ENCODE data around the gene NCKAP5.

NCKAP5 gene

DNA sequence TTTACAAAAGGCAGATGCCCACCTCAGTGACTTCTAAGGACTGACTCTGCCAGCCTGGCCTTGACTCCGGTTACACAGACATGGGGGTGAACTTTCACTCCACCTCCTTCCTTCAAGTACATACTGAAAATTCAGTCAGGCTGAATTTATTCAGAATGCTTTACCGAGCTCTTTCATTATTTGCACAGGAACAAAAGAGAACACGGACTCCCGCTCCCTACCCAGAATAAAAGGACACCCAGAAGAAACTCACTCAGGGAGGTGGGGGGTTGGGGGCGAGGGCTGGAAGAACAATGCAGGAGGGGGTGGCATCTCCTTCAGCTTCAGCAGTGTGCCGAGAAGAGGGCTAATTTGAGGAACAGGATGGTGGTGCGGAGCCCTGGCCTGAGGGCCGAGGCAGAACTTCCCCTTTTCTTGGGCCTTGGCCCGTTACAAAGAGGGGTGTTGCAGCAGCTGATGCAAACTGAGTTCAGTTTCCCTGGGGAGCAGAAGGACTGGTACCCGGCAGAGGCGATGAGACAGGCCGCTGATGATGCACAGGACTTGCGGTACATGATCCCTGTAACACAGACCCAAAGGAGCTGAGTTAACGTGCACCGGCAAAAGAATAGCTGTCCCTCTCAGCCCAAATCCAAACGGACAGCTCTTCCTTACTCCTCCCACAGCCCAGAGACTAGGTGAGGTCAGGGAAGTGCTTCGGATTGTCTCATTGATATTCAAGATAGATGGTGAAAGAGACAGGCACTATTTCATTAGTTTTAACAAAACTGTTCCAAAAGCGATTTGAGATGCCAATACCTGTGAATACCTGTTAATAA lies 922.3 kb downstream of the NCKAP5 start:
- Histone ChIP-seq H3K27ac (ENCODE audit: low read length, poor library complexity, severe bottlenecking) (no peak overlapping the region), H3K4me2 (ENCODE audit: low read length, poor library complexity, severe bottlenecking) (no peak overlapping the region), H3K9ac (ENCODE audit: low read length) (no peak overlapping the region), H2AK5ac (ENCODE audit: low read length, severe bottlenecking) (no peak overlapping the region), H3K4ac (ENCODE audit: low read depth in 1 of 2, low read length in 2 of 2) (no peak overlapping the region), H4K8ac (ENCODE audit: low read length) (no peak overlapping the region), H3K14ac (ENCODE audit: low read length in 2 of 2) (peak overlapping the region in 1 of 2 experiments; percentile 6), H2BK15ac (ENCODE audit: low read depth, poor library complexity, severe bottlenecking) (no peak overlapping the region), H2BK12ac (ENCODE audit: low read length in 2 of 2) (no peak overlapping the region), H2BK5ac (ENCODE audit: low read depth, low read length, poor library complexity, severe bottlenecking) (no peak overlapping the region), H3K23ac (ENCODE audit: low read length in 2 of 2) (no peak overlapping the region), H4K91ac (ENCODE audit: low read length) (no peak overlapping the region), H3K79me1 (replicated peaks; ENCODE audit: low read length, poor library complexity, severe bottlenecking) (peaks cover 12% of the 10 kb centered on the region), H3K27me3 (ENCODE audit: control insufficient read depth in 1 of 2, insufficient read depth in 1 of 2, low read length in 2 of 2) (no peaks in the 10 kb centered on the region), H3K18ac (ENCODE audit: low read depth in 1 of 2, low read length in 2 of 2) (no peak overlapping the region), H3K36me3 (ENCODE audit: control insufficient read depth in 1 of 2, insufficient read depth in 2 of 2, low read depth in 1 of 2, low read length in 2 of 2) (peaks cover 0 to 13% of the 10 kb centered on the region in 2 experiments), H3K4me1 (ENCODE audit: control insufficient read depth, insufficient read depth, low read depth, low read length) (no peaks in the 10 kb centered on the region), H2BK120ac (ENCODE audit: low read depth, low read length) (no peak overlapping the region), H3K4me3 (ENCODE audit: insufficient read depth in 1 of 2, low read depth in 1 of 2, low read length in 2 of 2) (no peak overlapping the region), H2AFZ (ENCODE audit: low read depth, low read length) (no peak overlapping the region), H3K9me3 (ENCODE audit: control insufficient read depth, low read length) (no peaks in the 10 kb centered on the region)
- 94% methylated on average over 12 of the region's 18 CpGs for WGBS
- DNase-seq: no peak

DNA sequence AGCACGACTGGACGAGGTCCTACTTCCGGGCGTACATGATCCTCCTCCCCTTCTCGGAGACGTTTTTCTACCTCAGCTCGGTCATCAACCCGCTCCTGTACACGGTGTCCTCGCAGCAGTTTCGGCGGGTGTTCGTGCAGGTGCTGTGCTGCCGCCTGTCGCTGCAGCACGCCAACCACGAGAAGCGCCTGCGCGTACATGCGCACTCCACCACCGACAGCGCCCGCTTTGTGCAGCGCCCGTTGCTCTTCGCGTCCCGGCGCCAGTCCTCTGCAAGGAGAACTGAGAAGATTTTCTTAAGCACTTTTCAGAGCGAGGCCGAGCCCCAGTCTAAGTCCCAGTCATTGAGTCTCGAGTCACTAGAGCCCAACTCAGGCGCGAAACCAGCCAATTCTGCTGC lies 923.1 kb downstream of the NCKAP5 start:
- Histone ChIP-seq H3K79me1 (replicated peaks; ENCODE audit: low read length, poor library complexity, severe bottlenecking) (peaks cover 14% of the 10 kb centered on the region), H4K8ac (ENCODE audit: low read length) (no peak overlapping the region), H3K9ac (ENCODE audit: low read length) (no peak overlapping the region), H3K9me3 (ENCODE audit: control insufficient read depth, low read length) (no peaks in the 10 kb centered on the region), H2BK12ac (ENCODE audit: low read length in 2 of 2) (no peak overlapping the region), H3K27me3 (ENCODE audit: control insufficient read depth in 1 of 2, insufficient read depth in 1 of 2, low read length in 2 of 2) (no peaks in the 10 kb centered on the region), H2AK5ac (ENCODE audit: low read length, severe bottlenecking) (no peak overlapping the region), H2BK5ac (ENCODE audit: low read depth, low read length, poor library complexity, severe bottlenecking) (no peak overlapping the region), H3K36me3 (ENCODE audit: control insufficient read depth in 1 of 2, insufficient read depth in 2 of 2, low read depth in 1 of 2, low read length in 2 of 2) (peaks cover 0 to 13% of the 10 kb centered on the region in 2 experiments), H4K91ac (ENCODE audit: low read length) (no peak overlapping the region), H3K4ac (ENCODE audit: low read depth in 1 of 2, low read length in 2 of 2) (no peak overlapping the region), H3K14ac (ENCODE audit: low read length in 2 of 2) (peak overlapping the region in 1 of 2 experiments; percentile 71), H3K18ac (ENCODE audit: low read depth in 1 of 2, low read length in 2 of 2) (no peak overlapping the region), H2BK15ac (ENCODE audit: low read depth, poor library complexity, severe bottlenecking) (no peak overlapping the region), H2BK120ac (ENCODE audit: low read depth, low read length) (no peak overlapping the region), H3K4me3 (ENCODE audit: insufficient read depth in 1 of 2, low read depth in 1 of 2, low read length in 2 of 2) (peak overlapping the region in 1 of 2 experiments; percentile 63), H3K4me2 (ENCODE audit: low read length, poor library complexity, severe bottlenecking) (no peak overlapping the region), H3K27ac (ENCODE audit: low read length, poor library complexity, severe bottlenecking) (no peak overlapping the region), H2AFZ (ENCODE audit: low read depth, low read length) (no peak overlapping the region), H3K23ac (ENCODE audit: low read length in 2 of 2) (no peak overlapping the region), H3K4me1 (ENCODE audit: control insufficient read depth, insufficient read depth, low read depth, low read length) (no peaks in the 10 kb centered on the region)
- no peak for DNase-seq
- WGBS: 96% methylated on average over 35 of the region's 35 CpGs

DNA sequence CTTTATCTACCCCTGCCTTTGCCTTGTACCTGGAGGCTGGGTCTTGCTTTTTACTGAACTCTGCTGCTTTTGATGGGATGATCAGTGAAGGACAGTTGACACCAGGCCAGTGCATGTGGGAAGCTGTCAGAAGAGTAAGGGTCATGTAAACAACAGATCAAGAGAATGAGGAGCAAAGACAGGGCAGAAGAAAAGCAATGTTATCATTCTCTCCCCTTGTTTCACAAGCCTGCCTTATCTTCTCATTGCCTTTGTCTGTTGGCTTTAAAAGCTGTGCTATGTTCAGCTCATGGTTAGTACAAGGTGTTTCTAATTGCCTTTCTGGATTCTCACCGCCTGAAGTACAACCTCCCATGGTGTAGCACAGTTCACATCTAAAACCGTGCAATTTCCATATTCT lies 925.8 kb downstream of the NCKAP5 start:
- Histone ChIP-seq H4K91ac (ENCODE audit: low read length) (no peak overlapping the region), H2BK12ac (ENCODE audit: low read length in 2 of 2) (no peak overlapping the region), H2BK15ac (ENCODE audit: low read depth, poor library complexity, severe bottlenecking) (no peak overlapping the region), H2BK5ac (ENCODE audit: low read depth, low read length, poor library complexity, severe bottlenecking) (no peak overlapping the region), H3K18ac (ENCODE audit: low read depth in 1 of 2, low read length in 2 of 2) (no peak overlapping the region), H3K4me3 (ENCODE audit: insufficient read depth in 1 of 2, low read depth in 1 of 2, low read length in 2 of 2) (no peak overlapping the region), H2AFZ (ENCODE audit: low read depth, low read length) (no peak overlapping the region), H2AK5ac (ENCODE audit: low read length, severe bottlenecking) (no peak overlapping the region), H3K23ac (ENCODE audit: low read length in 2 of 2) (no peak overlapping the region), H3K79me1 (replicated peaks; ENCODE audit: low read length, poor library complexity, severe bottlenecking) (peaks cover 10% of the 10 kb centered on the region), H3K9me3 (ENCODE audit: control insufficient read depth, low read length) (no peaks in the 10 kb centered on the region), H3K27me3 (ENCODE audit: control insufficient read depth in 1 of 2, insufficient read depth in 1 of 2, low read length in 2 of 2) (no peaks in the 10 kb centered on the region), H3K4me2 (ENCODE audit: low read length, poor library complexity, severe bottlenecking) (no peak overlapping the region), H2BK120ac (ENCODE audit: low read depth, low read length) (no peak overlapping the region), H4K8ac (ENCODE audit: low read length) (no peak overlapping the region), H3K9ac (ENCODE audit: low read length) (no peak overlapping the region), H3K36me3 (ENCODE audit: control insufficient read depth in 1 of 2, insufficient read depth in 2 of 2, low read depth in 1 of 2, low read length in 2 of 2) (peaks cover 0 to 13% of the 10 kb centered on the region in 2 experiments), H3K27ac (ENCODE audit: low read length, poor library complexity, severe bottlenecking) (no peak overlapping the region), H3K4me1 (ENCODE audit: control insufficient read depth, insufficient read depth, low read depth, low read length) (no peaks in the 10 kb centered on the region), H3K14ac (ENCODE audit: low read length in 2 of 2) (no peak overlapping the region), H3K4ac (ENCODE audit: low read depth in 1 of 2, low read length in 2 of 2) (no peak overlapping the region)
- DNase-seq: no peak
- WGBS: 100% methylated on average over 1 of the region's 2 CpGs

DNA sequence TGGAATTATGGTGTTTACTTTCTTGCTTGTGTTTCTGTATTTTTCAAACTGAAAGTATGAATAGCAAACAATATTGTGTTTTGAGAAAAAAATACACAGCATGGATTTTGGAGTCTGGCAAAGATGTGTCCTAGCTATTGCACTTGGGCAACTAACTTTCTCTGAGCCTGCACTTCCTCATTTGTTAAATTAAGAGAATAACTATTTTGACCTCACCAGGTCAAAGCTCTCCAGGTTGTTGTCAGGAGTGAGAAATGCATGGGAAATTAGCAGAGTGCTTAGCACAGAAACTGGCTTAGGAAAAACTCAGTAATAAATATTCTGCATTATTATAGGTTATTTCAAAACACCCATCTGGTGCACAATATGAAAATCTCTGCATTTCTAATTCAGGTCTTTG lies 926.4 kb downstream of the NCKAP5 start:
- H4K91ac ChIP-seq (ENCODE audit: low read length): no peak overlapping the region

More for the DNA sequence above, 926.4 kb downstream of the NCKAP5 start:
- no peak overlapping the region for H3K18ac ChIP-seq (ENCODE audit: low read depth in 1 of 2, low read length in 2 of 2)
- no peak overlapping the region for H2AFZ ChIP-seq (ENCODE audit: low read depth, low read length)
- H4K8ac ChIP-seq (ENCODE audit: low read length): no peak overlapping the region
- peaks cover 0 to 13% of the 10 kb centered on the region in 2 experiments for H3K36me3 ChIP-seq (ENCODE audit: control insufficient read depth in 1 of 2, insufficient read depth in 2 of 2, low read depth in 1 of 2, low read length in 2 of 2)
- H3K27me3 ChIP-seq (ENCODE audit: control insufficient read depth in 1 of 2, insufficient read depth in 1 of 2, low read length in 2 of 2): no peaks in the 10 kb centered on the region
- no peaks in the 10 kb centered on the region for H3K9me3 ChIP-seq (ENCODE audit: control insufficient read depth, low read length)
- H2BK120ac ChIP-seq (ENCODE audit: low read depth, low read length): no peak overlapping the region
- H2BK15ac ChIP-seq (ENCODE audit: low read depth, poor library complexity, severe bottlenecking): no peak overlapping the region
- peaks cover 2% of the 10 kb centered on the region for H3K4me1 ChIP-seq (ENCODE audit: control insufficient read depth, insufficient read depth, low read depth, low read length)
- H2AK5ac ChIP-seq (ENCODE audit: low read length, severe bottlenecking): no peak overlapping the region
- no peak for DNase-seq
- no peak overlapping the region for H3K4me2 ChIP-seq (ENCODE audit: low read length, poor library complexity, severe bottlenecking)
- no peak overlapping the region for H3K27ac ChIP-seq (ENCODE audit: low read length, poor library complexity, severe bottlenecking)
- H2BK12ac ChIP-seq (ENCODE audit: low read length in 2 of 2): no peak overlapping the region
- no peak overlapping the region for H3K23ac ChIP-seq (ENCODE audit: low read length in 2 of 2)
- no peak overlapping the region for H3K4ac ChIP-seq (ENCODE audit: low read depth in 1 of 2, low read length in 2 of 2)
- H3K4me3 ChIP-seq (ENCODE audit: insufficient read depth in 1 of 2, low read depth in 1 of 2, low read length in 2 of 2): no peak overlapping the region
- H3K79me1 ChIP-seq (replicated peaks; ENCODE audit: low read length, poor library complexity, severe bottlenecking): peaks cover 7% of the 10 kb centered on the region
- no peak overlapping the region for H2BK5ac ChIP-seq (ENCODE audit: low read depth, low read length, poor library complexity, severe bottlenecking)
- H3K9ac ChIP-seq (ENCODE audit: low read length): no peak overlapping the region
- H3K14ac ChIP-seq (ENCODE audit: low read length in 2 of 2): no peak overlapping the region
